Right atrium auricular region (tissue), 2 donors: ENCODE data around the gene PLIN1. TPM values are rescaled to one million over a fixed set of nuclear protein-coding genes. Genes with fewer than 3 reads are reported as not detected.
A peak's percentile ranks its signal among the peaks of the same experiment; 100 is the strongest.

Experiments used
- DNase-seq: peaks from one replicate; pipeline ENCODE4 v3.0.0-alpha.2; 2019; ENCODE audit warnings: low spot score
- H3K27ac ChIP-seq, 2 donors: fragments of 200-600 bp; sonication (generic); 1 replicate in 1 of 2; 2 replicates in 1 of 2; pipeline ENCODE4 v1.5.1; 2016 to 2019
- H3K27me3 ChIP-seq, 2 donors: fragments of 200-600 bp; sonication (generic); one replicate each; pipeline versions ENCODE4 v1.5.1 to v1.6.0; 2017 to 2019
- H3K36me3 ChIP-seq: fragments of 200-600 bp; sonication (generic); one replicate; pipeline ENCODE4 v1.5.1; 2016
- H3K4me1 ChIP-seq, 2 donors: fragments of 200-600 bp; sonication (generic); one replicate each; pipeline versions ENCODE4 v1.5.1 to v1.6.0; 2017 to 2019
- H3K4me3 ChIP-seq, 2 donors: fragments of 200-600 bp; sonication (generic); 1 replicate in 1 of 2; 2 replicates in 1 of 2; pipeline ENCODE4 v1.5.1; 2017 to 2019; ENCODE audit warnings: mild to moderate bottlenecking in 1 of 2, moderate library complexity in 1 of 2
- H3K9me3 ChIP-seq, 2 donors: fragments of 200-600 bp; sonication (generic); one replicate each; pipeline ENCODE4 v1.5.1; 2019
- total RNA-seq, 2 donors: library from RNA; depleted of rRNA; stranded (reverse); fragments of >200 nt; gene quantifications; one replicate each; pipeline ENCODE4 v1.1.0, GENCODE V29; 2016
- TF ChIP-seq, protein P1 (sequence below), 2 donors: fragments of 200-600 bp; sonication (generic); IDR thresholded peaks; one replicate each; pipeline ENCODE4 v1.5.1; 2019; ENCODE audit warnings: antibody characterized with exemption in 2 of 2

PLIN1 gene
- total RNA-seq, 2 donors from 2014 or later, result 3.6 to 22.6 TPM

DNA sequence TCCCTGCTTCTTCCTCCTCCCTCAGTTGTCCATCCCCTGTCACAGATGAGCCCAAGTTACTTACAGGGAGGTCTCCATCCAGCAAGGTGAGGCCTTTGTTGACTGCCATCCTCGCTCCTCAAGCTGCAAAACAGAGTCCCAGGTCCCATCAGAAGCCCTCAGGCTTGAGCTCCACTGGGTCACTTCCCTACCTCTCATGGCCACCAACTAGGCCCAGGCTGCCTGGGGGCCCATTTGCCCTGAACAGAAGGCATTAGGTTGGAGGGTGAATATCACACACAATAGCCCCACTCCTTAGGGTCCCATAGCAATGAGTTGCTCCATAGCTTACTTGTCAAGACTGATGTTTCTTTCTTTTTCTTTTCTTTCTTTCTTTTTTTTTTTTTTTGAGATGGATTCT, 1.8 kb downstream of the PLIN1 start:
- no peaks in the 10 kb centered on the region for H3K27me3 ChIP-seq
- TF ChIP-seq, protein P1, sequence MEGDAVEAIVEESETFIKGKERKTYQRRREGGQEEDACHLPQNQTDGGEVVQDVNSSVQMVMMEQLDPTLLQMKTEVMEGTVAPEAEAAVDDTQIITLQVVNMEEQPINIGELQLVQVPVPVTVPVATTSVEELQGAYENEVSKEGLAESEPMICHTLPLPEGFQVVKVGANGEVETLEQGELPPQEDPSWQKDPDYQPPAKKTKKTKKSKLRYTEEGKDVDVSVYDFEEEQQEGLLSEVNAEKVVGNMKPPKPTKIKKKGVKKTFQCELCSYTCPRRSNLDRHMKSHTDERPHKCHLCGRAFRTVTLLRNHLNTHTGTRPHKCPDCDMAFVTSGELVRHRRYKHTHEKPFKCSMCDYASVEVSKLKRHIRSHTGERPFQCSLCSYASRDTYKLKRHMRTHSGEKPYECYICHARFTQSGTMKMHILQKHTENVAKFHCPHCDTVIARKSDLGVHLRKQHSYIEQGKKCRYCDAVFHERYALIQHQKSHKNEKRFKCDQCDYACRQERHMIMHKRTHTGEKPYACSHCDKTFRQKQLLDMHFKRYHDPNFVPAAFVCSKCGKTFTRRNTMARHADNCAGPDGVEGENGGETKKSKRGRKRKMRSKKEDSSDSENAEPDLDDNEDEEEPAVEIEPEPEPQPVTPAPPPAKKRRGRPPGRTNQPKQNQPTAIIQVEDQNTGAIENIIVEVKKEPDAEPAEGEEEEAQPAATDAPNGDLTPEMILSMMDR (IDR thresholded peaks at IDR 0.05), result no peak
- DNase-seq, result no peak
- no peak overlapping the region for H3K4me3 ChIP-seq
- no peaks in the 10 kb centered on the region for H3K9me3 ChIP-seq
- no peaks in the 10 kb centered on the region for H3K36me3 ChIP-seq
- peaks cover 2 to 18% of the 10 kb centered on the region in 2 donors for H3K4me1 ChIP-seq
- H3K27ac ChIP-seq, result no peak overlapping the region

DNA sequence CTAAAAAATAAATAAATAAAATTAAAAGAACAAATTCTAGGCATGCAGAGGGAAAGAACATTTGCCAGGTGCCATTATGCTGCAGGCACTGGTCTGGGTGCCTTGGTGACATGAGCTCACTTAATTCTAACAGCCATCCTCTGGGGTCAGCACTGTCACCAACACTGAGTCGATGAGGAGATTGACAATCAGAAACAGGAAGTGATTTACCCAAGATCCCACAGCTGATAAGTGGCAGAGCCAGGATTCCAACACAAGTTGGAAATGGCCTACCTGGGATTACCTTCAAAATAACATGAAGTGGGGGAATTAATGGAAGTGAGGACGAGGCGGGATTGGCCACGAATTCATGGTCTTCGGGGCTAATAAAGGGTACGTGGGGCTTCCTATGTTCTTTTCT, 3.6 kb downstream of the PLIN1 start:
- TF ChIP-seq, protein P1 (IDR thresholded peaks at IDR 0.05), result no peak
- H3K36me3 ChIP-seq, result no peaks in the 10 kb centered on the region
- no peak overlapping the region for H3K4me3 ChIP-seq
- no peak overlapping the region for H3K27ac ChIP-seq
- no peaks in the 10 kb centered on the region for H3K9me3 ChIP-seq
- no peak for DNase-seq
- H3K4me1 ChIP-seq, result peaks cover 2 to 14% of the 10 kb centered on the region in 2 donors
- H3K27me3 ChIP-seq, result no peaks in the 10 kb centered on the region

DNA sequence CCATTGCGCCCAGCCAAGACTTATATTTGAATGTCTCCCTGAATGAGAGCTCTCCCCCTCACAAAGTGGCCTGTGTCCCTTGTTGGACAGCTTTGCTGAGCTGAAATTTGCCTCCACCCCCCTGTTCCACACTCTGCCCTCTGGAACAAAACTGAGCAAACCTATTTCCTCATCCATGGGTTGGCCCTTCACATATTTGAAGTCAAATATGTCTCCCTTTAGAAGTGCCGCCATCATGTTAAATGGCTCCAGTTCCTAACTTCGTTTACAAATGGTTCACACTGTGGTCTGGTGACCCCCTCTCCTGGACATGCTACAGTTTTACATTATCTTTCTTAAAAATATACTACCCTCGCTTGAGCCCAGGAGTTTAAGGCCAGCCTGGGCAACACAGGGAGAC, 4.6 kb downstream of the PLIN1 start:
- DNase-seq, result no peak
- no peak overlapping the region for H3K4me3 ChIP-seq
- H3K27ac ChIP-seq, result no peak overlapping the region
- TF ChIP-seq, protein P1 (IDR thresholded peaks at IDR 0.05), result no peak
- no peaks in the 10 kb centered on the region for H3K36me3 ChIP-seq
- peaks cover 0 to 6% of the 10 kb centered on the region in 2 donors for H3K4me1 ChIP-seq
- H3K27me3 ChIP-seq, result no peaks in the 10 kb centered on the region
- H3K9me3 ChIP-seq, result no peaks in the 10 kb centered on the region

DNA sequence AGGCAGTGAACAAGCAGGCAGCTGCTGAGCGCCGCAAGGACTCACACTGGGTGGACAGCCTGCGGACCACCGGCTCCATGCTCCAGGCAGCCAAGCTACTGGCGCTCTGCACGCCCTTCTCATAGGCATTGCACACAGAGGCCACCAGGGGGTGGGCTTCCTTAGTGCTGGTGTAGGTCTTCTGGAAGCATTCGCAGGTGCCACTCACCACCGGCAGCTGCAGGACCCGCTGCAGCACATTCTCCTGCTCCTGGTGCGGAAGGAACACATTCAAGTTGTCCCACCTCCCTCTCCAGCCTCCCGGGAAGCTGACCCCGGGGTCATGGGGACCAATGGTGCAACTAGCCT, 6.0 kb downstream of the PLIN1 start:
- Histone ChIP-seq H3K4me1 (peaks cover 0 to 6% of the 10 kb centered on the region in 2 donors), H3K36me3 (no peaks in the 10 kb centered on the region), H3K4me3 (no peak overlapping the region), H3K9me3 (no peaks in the 10 kb centered on the region), H3K27me3 (no peaks in the 10 kb centered on the region), H3K27ac (no peak overlapping the region)
- TF ChIP-seq, protein P1 (IDR thresholded peaks at IDR 0.05), result peak in 1 of 2 donors; percentile 31
- DNase-seq, result peak; percentile 30

DNA sequence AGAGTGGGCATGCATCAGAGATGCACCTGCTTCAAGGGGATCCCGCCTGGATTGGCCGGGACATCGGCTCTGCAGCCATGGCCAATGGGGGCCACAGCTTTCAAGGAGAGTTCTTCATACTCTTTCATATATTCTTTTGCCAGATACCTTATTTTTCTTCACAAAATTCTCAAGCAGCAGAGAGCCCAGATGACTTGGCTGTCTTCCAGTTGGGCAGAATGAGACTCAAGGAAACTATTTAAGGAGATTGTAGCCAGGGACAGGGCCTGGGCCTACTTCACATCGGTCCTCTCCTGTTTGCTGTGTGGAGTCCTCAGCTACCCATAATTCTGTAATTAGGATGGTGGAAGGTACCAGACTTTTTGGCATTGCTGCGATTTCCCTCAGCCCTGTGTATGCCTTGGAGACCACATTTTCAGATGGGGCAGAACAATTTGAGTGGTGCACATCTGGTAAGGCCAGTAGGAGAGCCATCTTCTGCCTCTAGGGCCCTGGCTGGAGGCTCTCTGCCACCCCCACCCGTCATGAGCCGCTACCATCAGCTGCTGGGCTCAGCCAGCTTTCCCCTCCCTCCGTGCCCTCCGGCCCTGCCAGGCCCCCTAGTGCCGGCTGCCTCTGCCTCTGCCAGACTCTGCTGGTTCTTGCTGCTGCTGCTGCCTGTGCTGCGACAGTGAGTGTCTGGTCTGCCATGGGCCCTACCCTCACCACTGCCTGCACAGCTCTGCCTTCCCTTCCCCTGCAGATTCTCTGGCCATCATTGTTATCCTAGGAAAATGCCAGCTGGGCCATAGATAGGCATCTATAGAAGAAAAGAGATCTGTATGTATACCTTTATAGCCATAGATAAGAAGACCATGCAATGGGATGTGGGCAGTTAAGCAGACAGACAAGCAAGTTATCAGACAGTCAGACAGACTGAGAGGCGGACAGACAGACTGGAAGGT, 6.7 kb downstream of the PLIN1 start:
- no peaks in the 10 kb centered on the region for H3K36me3 ChIP-seq
- peak overlapping the region in 1 of 2 donors; percentile 10 for H3K27ac ChIP-seq
- no peaks in the 10 kb centered on the region for H3K9me3 ChIP-seq
- TF ChIP-seq, protein P1 (IDR thresholded peaks at IDR 0.05), result no peak
- no peak overlapping the region for H3K4me3 ChIP-seq
- H3K27me3 ChIP-seq, result no peaks in the 10 kb centered on the region
- peak; percentile 65 for DNase-seq
- H3K4me1 ChIP-seq, result peaks cover 0 to 6% of the 10 kb centered on the region in 2 donors
